Endothelial cell of umbilical vein (primary cell): ENCODE results near the gene PRKCZ.

Experiments
- CTCF ChIP-seq, 2 donors: IDR thresholded peaks; 1 replicate in 1 of 2; 2 replicates in 1 of 2; pipeline ENCODE4 v1.5.1; 2011; ENCODE audit warnings: low read length in 2 of 2, mild to moderate bottlenecking in 2 of 2, moderate library complexity in 2 of 2, control low read depth in 1 of 2, inconsistent platforms in 1 of 2, low read depth in 1 of 2; ENCODE audit not compliant: insufficient read depth in 1 of 2; ENCODE audit errors: extremely low read depth in 1 of 2
- EZH2 ChIP-seq: IDR thresholded peaks from 2 replicates; pipeline ENCODE4 v1.6.1; 2012; ENCODE audit warnings: borderline replicate concordance, low read depth, mild to moderate bottlenecking, moderate library complexity, low read length, inconsistent platforms; ENCODE audit not compliant: severe bottlenecking
- FOS ChIP-seq: IDR thresholded peaks from 2 replicates; pipeline ENCODE4 v1.6.1; 2011; ENCODE audit warnings: mild to moderate bottlenecking, low read length, moderate library complexity, borderline replicate concordance; ENCODE audit not compliant: insufficient read depth
- GATA2 ChIP-seq: IDR thresholded peaks from 2 replicates; pipeline ENCODE4 v1.7.0; 2011; ENCODE audit warnings: low read depth, mild to moderate bottlenecking, moderate library complexity, mixed read lengths, low read length; ENCODE audit not compliant: insufficient read length, insufficient read depth
- JUN ChIP-seq: IDR thresholded peaks from 2 replicates; pipeline ENCODE4 v1.6.1; 2011; ENCODE audit warnings: borderline replicate concordance, low read depth; ENCODE audit not compliant: insufficient read length, insufficient read depth
- MAX ChIP-seq: IDR thresholded peaks from 2 replicates; pipeline ENCODE4 v1.6.1; 2011; ENCODE audit not compliant: insufficient read depth, insufficient read length
- MYC ChIP-seq: IDR thresholded peaks from one replicate; pipeline ENCODE4 v1.6.1; 2011; ENCODE audit warnings: mild to moderate bottlenecking, low read depth, low read length
- POLR2A ChIP-seq: IDR thresholded peaks from 2 replicates; pipeline ENCODE4 v1.6.1; 2012; ENCODE audit warnings: low read depth, mild to moderate bottlenecking, control low read depth, low read length
- POLR2AphosphoS5 ChIP-seq: IDR thresholded peaks from 2 replicates; pipeline ENCODE4 v1.6.1; 2012; ENCODE audit warnings: low read depth, mild to moderate bottlenecking, control low read depth, low read length, moderate library complexity; ENCODE audit not compliant: insufficient read depth

- TF ChIP-seq CTCF (IDR thresholded peaks at IDR 0.05; ENCODE audit: extremely low read depth in 1 of 2, insufficient read depth in 1 of 2, low read depth in 1 of 2, low read length in 2 of 2), result no peak
- no peak for TF ChIP-seq MAX
- TF ChIP-seq FOS, result no peak
- no peak for TF ChIP-seq EZH2
- no peak for TF ChIP-seq MYC
- no peak for TF ChIP-seq POLR2A
- TF ChIP-seq JUN, result no peak
- no peak for TF ChIP-seq POLR2AphosphoS5
- no peak for TF ChIP-seq GATA2
Measured at GRCh38 chr1:2234762-2235113, 184.5 kb downstream of the PRKCZ start.
